ENCODE measurements around the gene ADAMTS14. TPM values are rescaled to one million over a fixed set of nuclear protein-coding genes. Genes with fewer than 3 reads are reported as not detected.

The ADAMTS14 gene
- total RNA-seq, 2 experiments from 2014 or later = 0.03 TPM; not detected in 1

- DNase-seq (ENCODE audit: low spot score) = no peak
- ChIA-PET CTCF (ENCODE audit: unreplicated experiment) (no interaction called here), POLR2A (no interaction called here)
- H3K4me3 ChIP-seq (ENCODE audit: low read depth, low read length, poor library complexity, severe bottlenecking) = no peak overlapping the region
- TF ChIP-seq EZH2phosphoT487 (IDR thresholded peaks at IDR 0.05; ENCODE audit: borderline replicate concordance, low read depth, low read length) = no peak
- TF ChIP-seq, protein P1, sequence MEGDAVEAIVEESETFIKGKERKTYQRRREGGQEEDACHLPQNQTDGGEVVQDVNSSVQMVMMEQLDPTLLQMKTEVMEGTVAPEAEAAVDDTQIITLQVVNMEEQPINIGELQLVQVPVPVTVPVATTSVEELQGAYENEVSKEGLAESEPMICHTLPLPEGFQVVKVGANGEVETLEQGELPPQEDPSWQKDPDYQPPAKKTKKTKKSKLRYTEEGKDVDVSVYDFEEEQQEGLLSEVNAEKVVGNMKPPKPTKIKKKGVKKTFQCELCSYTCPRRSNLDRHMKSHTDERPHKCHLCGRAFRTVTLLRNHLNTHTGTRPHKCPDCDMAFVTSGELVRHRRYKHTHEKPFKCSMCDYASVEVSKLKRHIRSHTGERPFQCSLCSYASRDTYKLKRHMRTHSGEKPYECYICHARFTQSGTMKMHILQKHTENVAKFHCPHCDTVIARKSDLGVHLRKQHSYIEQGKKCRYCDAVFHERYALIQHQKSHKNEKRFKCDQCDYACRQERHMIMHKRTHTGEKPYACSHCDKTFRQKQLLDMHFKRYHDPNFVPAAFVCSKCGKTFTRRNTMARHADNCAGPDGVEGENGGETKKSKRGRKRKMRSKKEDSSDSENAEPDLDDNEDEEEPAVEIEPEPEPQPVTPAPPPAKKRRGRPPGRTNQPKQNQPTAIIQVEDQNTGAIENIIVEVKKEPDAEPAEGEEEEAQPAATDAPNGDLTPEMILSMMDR (conservative IDR thresholded peaks at IDR 0.05; ENCODE audit: low read length) = no peak
- H3K4me2 ChIP-seq (ENCODE audit: low read length) = no peak overlapping the region
- no peaks in the 10 kb centered on the region for H3K79me2 ChIP-seq (ENCODE audit: insufficient read depth, low read depth, low read length)
- H3K9me2 ChIP-seq (ENCODE audit: insufficient read depth, low read length) = no peaks in the 10 kb centered on the region
- H3K36me3 ChIP-seq (ENCODE audit: insufficient read depth, low read length) = no peaks in the 10 kb centered on the region
- no TSS peak for BruUV-seq (replicated peaks)
- no peaks in the 10 kb centered on the region for H4K20me1 ChIP-seq (ENCODE audit: insufficient read depth, low read length)
- H3K9me3 ChIP-seq (ENCODE audit: low read length) = no peaks in the 10 kb centered on the region
- H2AFZ ChIP-seq (ENCODE audit: low read length) = no peak overlapping the region
- no peak overlapping the region for H3K27ac ChIP-seq (ENCODE audit: low read depth, low read length, poor library complexity, severe bottlenecking)
- H3K4me1 ChIP-seq (ENCODE audit: insufficient read depth, low read length, poor library complexity, severe bottlenecking) = no peaks in the 10 kb centered on the region
- intact Hi-C loops (cut with micrococcal nuclease; ENCODE audit: unreplicated experiment) = no loop called here
Measured at GRCh38 chr10:70728328-70728727, 56.0 kb downstream of the ADAMTS14 start.

- TF ChIP-seq, protein P1 (conservative IDR thresholded peaks at IDR 0.05; ENCODE audit: low read length) = no peak
- no peak for TF ChIP-seq EZH2phosphoT487 (IDR thresholded peaks at IDR 0.05; ENCODE audit: borderline replicate concordance, low read depth, low read length)
- no peaks in the 10 kb centered on the region for H4K20me1 ChIP-seq (ENCODE audit: insufficient read depth, low read length)
- no peaks in the 10 kb centered on the region for H3K4me1 ChIP-seq (ENCODE audit: insufficient read depth, low read length, poor library complexity, severe bottlenecking)
- no peak for DNase-seq (ENCODE audit: low spot score)
- H3K79me2 ChIP-seq (ENCODE audit: insufficient read depth, low read depth, low read length) = no peaks in the 10 kb centered on the region
- no TSS peak for BruUV-seq (replicated peaks)
- H3K9me3 ChIP-seq (ENCODE audit: low read length) = no peaks in the 10 kb centered on the region
- intact Hi-C loops (cut with micrococcal nuclease; ENCODE audit: unreplicated experiment) = no loop called here
- H3K36me3 ChIP-seq (ENCODE audit: insufficient read depth, low read length) = no peaks in the 10 kb centered on the region
- no peak overlapping the region for H2AFZ ChIP-seq (ENCODE audit: low read length)
- no peaks in the 10 kb centered on the region for H3K9me2 ChIP-seq (ENCODE audit: insufficient read depth, low read length)
- no peak overlapping the region for H3K27ac ChIP-seq (ENCODE audit: low read depth, low read length, poor library complexity, severe bottlenecking)
- no peak overlapping the region for H3K4me2 ChIP-seq (ENCODE audit: low read length)
- POLR2A ChIA-PET = no interaction called here
- CTCF ChIA-PET (ENCODE audit: unreplicated experiment) = no interaction called here
- H3K4me3 ChIP-seq (ENCODE audit: low read depth, low read length, poor library complexity, severe bottlenecking) = no peak overlapping the region
Measured at GRCh38 chr10:70729763-70730357, 57.6 kb downstream of the ADAMTS14 start.

- BruUV-seq (replicated peaks) = no TSS peak
- TF ChIP-seq, protein P1 (conservative IDR thresholded peaks at IDR 0.05; ENCODE audit: low read length) = no peak
- TF ChIP-seq EZH2phosphoT487 (IDR thresholded peaks at IDR 0.05; ENCODE audit: borderline replicate concordance, low read depth, low read length) = no peak
- Histone ChIP-seq H3K4me3 (ENCODE audit: low read depth, low read length, poor library complexity, severe bottlenecking) (no peak overlapping the region), H3K9me3 (ENCODE audit: low read length) (no peaks in the 10 kb centered on the region), H3K27ac (ENCODE audit: low read depth, low read length, poor library complexity, severe bottlenecking) (no peak overlapping the region), H3K9me2 (ENCODE audit: insufficient read depth, low read length) (no peaks in the 10 kb centered on the region), H3K79me2 (ENCODE audit: insufficient read depth, low read depth, low read length) (no peaks in the 10 kb centered on the region), H3K4me2 (ENCODE audit: low read length) (no peak overlapping the region), H4K20me1 (ENCODE audit: insufficient read depth, low read length) (no peaks in the 10 kb centered on the region), H2AFZ (ENCODE audit: low read length) (no peak overlapping the region), H3K36me3 (ENCODE audit: insufficient read depth, low read length) (no peaks in the 10 kb centered on the region), H3K4me1 (ENCODE audit: insufficient read depth, low read length, poor library complexity, severe bottlenecking) (no peaks in the 10 kb centered on the region)
- CTCF ChIA-PET (ENCODE audit: unreplicated experiment) = no interaction called here
- DNase-seq (ENCODE audit: low spot score) = no peak
- intact Hi-C loops (cut with micrococcal nuclease; ENCODE audit: unreplicated experiment) = no loop called here
- POLR2A ChIA-PET = no interaction called here
Measured at GRCh38 chr10:70730955-70731354, 58.6 kb downstream of the ADAMTS14 start.

Data from OCI-LY7 (cell line).